BE2C (cell line): ENCODE data around the gene UBE3B.

ENCODE experiments used
- DNase-seq: peaks from one replicate; pipeline ENCODE4 v3.0.0-alpha.2; 2020
- H3K27me3 ChIP-seq: fragments of 250-450 bp; sonication (Bioruptor Pico); 2 replicates; pipeline ENCODE4 v1.5.1; 2020; ENCODE audit warnings: mild to moderate bottlenecking
- H3K36me3 ChIP-seq: fragments of 250-450 bp; sonication (Bioruptor Pico); 2 replicates; pipeline ENCODE4 v1.5.1; 2020; ENCODE audit warnings: mild to moderate bottlenecking
- H3K4me1 ChIP-seq: fragments of 250-450 bp; sonication (Bioruptor Pico); 2 replicates; pipeline ENCODE4 v1.5.1; 2020
- H3K4me3 ChIP-seq: 2 replicates; pipeline ENCODE4 v1.5.1; 2011; ENCODE audit warnings: low read depth, low read length
- H3K9me3 ChIP-seq: fragments of 250-450 bp; sonication (Bioruptor Pico); 2 replicates; pipeline ENCODE4 v1.5.1; 2020
- TF ChIP-seq, protein P1 (sequence below): IDR thresholded peaks from 2 replicates; pipeline ENCODE4 v1.5.1; 2012; ENCODE audit warnings: mild to moderate bottlenecking, low read depth, low read length

The UBE3B gene

DNA sequence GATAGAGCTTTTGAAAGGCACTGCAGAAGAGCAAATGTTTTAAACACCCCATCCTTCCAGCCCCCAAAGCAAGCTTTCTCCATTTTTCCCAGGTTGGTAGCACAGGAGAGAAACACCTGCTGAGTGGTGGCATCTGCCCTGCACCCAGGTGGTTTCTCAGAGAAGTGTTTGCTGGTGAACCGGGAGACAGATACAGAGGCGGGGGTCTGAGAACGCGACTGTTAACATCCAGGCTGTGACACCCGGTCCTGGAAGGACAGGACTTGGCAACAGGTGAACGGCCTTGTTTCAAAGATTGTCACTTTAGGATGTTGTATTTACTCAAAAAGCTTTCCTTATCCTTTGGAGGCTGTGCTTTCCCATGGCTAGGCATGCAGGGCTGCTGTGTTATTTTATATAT, 77.3 kb downstream of the UBE3B start:
- no peaks in the 10 kb centered on the region for H3K27me3 ChIP-seq
- H3K36me3 ChIP-seq: no peaks in the 10 kb centered on the region
- TF ChIP-seq, protein P1, sequence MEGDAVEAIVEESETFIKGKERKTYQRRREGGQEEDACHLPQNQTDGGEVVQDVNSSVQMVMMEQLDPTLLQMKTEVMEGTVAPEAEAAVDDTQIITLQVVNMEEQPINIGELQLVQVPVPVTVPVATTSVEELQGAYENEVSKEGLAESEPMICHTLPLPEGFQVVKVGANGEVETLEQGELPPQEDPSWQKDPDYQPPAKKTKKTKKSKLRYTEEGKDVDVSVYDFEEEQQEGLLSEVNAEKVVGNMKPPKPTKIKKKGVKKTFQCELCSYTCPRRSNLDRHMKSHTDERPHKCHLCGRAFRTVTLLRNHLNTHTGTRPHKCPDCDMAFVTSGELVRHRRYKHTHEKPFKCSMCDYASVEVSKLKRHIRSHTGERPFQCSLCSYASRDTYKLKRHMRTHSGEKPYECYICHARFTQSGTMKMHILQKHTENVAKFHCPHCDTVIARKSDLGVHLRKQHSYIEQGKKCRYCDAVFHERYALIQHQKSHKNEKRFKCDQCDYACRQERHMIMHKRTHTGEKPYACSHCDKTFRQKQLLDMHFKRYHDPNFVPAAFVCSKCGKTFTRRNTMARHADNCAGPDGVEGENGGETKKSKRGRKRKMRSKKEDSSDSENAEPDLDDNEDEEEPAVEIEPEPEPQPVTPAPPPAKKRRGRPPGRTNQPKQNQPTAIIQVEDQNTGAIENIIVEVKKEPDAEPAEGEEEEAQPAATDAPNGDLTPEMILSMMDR: no peak
- no peak overlapping the region for H3K4me3 ChIP-seq
- no peaks in the 10 kb centered on the region for H3K9me3 ChIP-seq
- no peak for DNase-seq
- no peaks in the 10 kb centered on the region for H3K4me1 ChIP-seq

DNA sequence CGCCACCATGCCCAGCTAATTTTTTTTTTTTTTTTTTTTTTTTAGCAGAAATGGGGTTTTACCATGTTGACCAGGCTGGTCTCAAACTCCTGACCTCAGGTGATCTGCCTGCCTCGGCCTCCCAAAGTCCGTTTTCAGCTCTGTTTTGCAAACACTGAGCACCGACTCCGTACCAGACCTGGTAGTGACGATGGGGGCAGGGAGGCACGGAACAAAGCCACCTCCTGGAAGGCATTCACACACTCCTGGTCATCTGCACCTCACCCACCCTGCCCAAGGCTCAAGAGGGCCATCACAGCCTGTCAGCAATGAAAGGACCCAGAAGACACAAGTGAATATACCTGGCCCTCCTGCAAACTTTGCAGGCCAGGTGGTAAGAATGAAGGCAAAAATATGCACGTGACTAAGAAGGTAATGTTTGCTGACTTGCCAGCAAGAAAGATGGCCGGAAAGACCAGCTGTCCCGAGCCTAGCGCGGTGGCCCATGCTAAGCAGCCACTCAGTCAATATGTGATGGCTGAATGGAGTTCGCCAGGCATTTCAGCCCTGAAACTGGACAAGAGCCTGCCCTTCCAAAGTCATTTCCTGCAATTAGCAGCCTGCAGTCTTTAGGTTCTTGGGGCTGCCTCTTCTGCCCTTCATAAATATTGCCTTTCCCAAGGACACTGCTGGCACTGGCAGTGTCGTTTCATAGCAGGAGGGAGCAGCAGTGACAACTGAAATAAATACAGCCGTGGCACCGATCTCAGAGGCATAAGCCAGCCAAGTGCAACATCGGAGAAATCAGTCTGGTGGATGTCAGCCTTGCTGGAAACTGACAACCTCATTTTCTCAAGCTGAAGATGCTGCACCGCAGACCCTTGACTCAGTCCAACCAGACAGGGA, 78.2 kb downstream of the UBE3B start:
- DNase-seq: no peak
- no peaks in the 10 kb centered on the region for H3K27me3 ChIP-seq
- no peaks in the 10 kb centered on the region for H3K4me1 ChIP-seq
- no peaks in the 10 kb centered on the region for H3K36me3 ChIP-seq
- TF ChIP-seq, protein P1: no peak
- no peaks in the 10 kb centered on the region for H3K9me3 ChIP-seq
- no peak overlapping the region for H3K4me3 ChIP-seq

DNA sequence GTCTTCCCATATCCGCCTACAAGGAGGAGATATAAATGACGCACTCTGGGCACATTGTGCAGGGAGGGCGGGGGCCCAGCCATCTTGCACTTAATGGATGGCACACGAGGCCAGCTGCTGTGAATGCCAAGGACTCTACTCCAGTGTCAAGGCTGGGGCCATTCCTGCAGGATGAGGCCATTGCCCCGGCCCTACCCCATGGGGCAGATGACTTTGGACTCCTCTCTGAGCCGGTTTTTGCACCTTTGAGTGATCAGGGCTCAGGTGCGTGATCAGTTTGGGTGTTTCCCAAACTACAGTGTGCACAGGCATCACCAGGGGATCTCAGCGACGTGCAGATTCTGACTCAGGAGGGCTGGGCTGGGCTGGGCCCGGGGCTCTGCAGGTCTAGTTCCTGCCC, 79.8 kb downstream of the UBE3B start:
- no peak for DNase-seq
- H3K4me1 ChIP-seq: no peaks in the 10 kb centered on the region
- H3K4me3 ChIP-seq: no peak overlapping the region
- H3K27me3 ChIP-seq: no peaks in the 10 kb centered on the region
- H3K36me3 ChIP-seq: no peaks in the 10 kb centered on the region
- TF ChIP-seq, protein P1: no peak
- no peaks in the 10 kb centered on the region; the same call in 1 of the 2 replicates for H3K9me3 ChIP-seq

GRCh38 chr12:109557805-109558204, 80.4 kb downstream of the UBE3B start:
- no peak for DNase-seq
- H3K4me1 ChIP-seq: no peaks in the 10 kb centered on the region
- H3K9me3 ChIP-seq: no peaks in the 10 kb centered on the region; the same call in 1 of the 2 replicates
- no peak overlapping the region for H3K4me3 ChIP-seq
- H3K36me3 ChIP-seq: no peaks in the 10 kb centered on the region
- TF ChIP-seq, protein P1: no peak
- no peaks in the 10 kb centered on the region for H3K27me3 ChIP-seq

DNA sequence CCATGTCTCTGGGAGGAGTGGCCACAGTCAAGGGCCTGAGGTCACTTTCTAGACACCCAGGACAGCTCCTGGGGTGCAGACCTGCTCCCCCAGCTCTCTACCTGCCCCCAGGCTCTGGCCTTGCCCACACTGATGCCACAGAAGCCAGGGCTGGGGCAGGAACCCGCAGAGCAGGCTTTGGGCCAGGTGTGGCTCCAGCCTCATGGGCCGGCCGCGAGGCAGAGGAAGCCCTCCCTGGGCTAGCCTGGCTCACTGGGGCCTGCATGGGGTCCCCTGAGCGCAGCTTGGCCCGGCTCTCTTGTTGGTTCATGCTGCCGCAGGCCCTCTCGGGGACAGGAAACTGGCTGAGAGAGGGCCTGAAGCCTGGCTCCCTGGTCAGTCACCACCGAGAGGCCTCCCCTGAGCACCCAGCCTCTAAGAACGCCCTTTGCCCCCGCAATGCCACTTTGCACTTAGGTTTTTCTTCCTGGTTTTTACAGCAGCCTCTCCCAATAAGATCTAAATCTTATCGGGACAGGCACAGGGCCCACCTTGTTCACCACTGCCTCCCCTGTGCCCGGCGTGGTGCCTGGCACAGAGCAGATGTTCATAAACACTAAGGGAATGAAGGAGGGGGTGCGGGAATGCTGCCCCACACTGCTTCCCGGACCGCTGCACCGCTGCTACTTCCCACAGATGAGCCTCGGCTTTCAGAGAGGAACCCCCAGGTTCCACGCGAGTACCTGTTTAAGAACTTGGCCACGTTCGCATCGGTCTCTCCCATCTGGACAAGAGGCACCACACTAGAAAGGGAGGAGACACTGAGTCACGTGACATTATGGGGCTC, 81.2 kb downstream of the UBE3B start:
- H3K4me1 ChIP-seq: no peaks in the 10 kb centered on the region
- no peak overlapping the region for H3K4me3 ChIP-seq
- H3K27me3 ChIP-seq: no peaks in the 10 kb centered on the region
- H3K36me3 ChIP-seq: no peaks in the 10 kb centered on the region
- no peak for DNase-seq
- TF ChIP-seq, protein P1: no peak
- no peaks in the 10 kb centered on the region; the same call in 1 of the 2 replicates for H3K9me3 ChIP-seq

GRCh38 chr12:109559200-109559505, 81.7 kb downstream of the UBE3B start:
- no peak overlapping the region for H3K4me3 ChIP-seq
- no peaks in the 10 kb centered on the region for H3K36me3 ChIP-seq
- H3K4me1 ChIP-seq: no peaks in the 10 kb centered on the region
- TF ChIP-seq, protein P1: no peak
- H3K27me3 ChIP-seq: no peaks in the 10 kb centered on the region
- H3K9me3 ChIP-seq: no peaks in the 10 kb centered on the region; the same call in 1 of the 2 replicates
- DNase-seq: no peak
